PFSK-1 (cell line): Measurements from ENCODE around the gene RTN4RL1.

Source experiments
- POLR2AphosphoS5 ChIP-seq: IDR thresholded peaks from 2 replicates; pipeline ENCODE4 v1.6.1; 2012; ENCODE audit warnings: low read depth, mild to moderate bottlenecking, control low read depth, low read length, moderate library complexity
- REST ChIP-seq, 2 experiments: IDR thresholded peaks; 2 replicates each; pipeline versions ENCODE4 v1.6.1 to v1.8.0; 2011 to 2012; ENCODE audit warnings: low read depth in 2 of 2, low read length in 2 of 2, control low read depth in 1 of 2, inconsistent platforms in 1 of 2, mild to moderate bottlenecking in 1 of 2, moderate library complexity in 1 of 2; ENCODE audit not compliant: insufficient read depth in 1 of 2

- TF ChIP-seq POLR2AphosphoS5 = no peak
- no peak for TF ChIP-seq REST (IDR thresholded peaks at IDR 0.05; ENCODE audit: insufficient read depth in 1 of 2, low read depth in 2 of 2, low read length in 2 of 2)
Measured at GRCh38 chr17:1963250-1963649, 61.9 kb downstream of the RTN4RL1 start.
